ENCODE data around the gene BCL2.

- no peak for TF ChIP-seq CTCF (IDR thresholded peaks at IDR 0.05)
- TF ChIP-seq POLR2A (IDR thresholded peaks at IDR 0.05), result no peak
- no peak for TF ChIP-seq POLR2AphosphoS5 (IDR thresholded peaks at IDR 0.05)
Measured at GRCh38 chr18:63346480-63347183, 27.1 kb upstream of the BCL2 start.

Data from transverse colon (tissue), 4 donors.